ENCODE measurements around the gene ABHD1. TPM values are rescaled to one million over a fixed set of nuclear protein-coding genes. Genes with fewer than 3 reads are reported as not detected.

ABHD1 gene
- total RNA-seq, 1 donor from 2014 or later = not detected

- no peak for TF ChIP-seq CTCF (IDR thresholded peaks at IDR 0.05; ENCODE audit: insufficient read depth, low read length, poor library complexity, severe bottlenecking)
- Histone ChIP-seq H3K4me3 (ENCODE audit: low read depth, low read length) (no peak within 1 kb of the TSS), H3K27me3 (ENCODE audit: control insufficient read depth, insufficient read depth, low read length) (peaks cover 4% of the 10 kb centered on the region), H3K36me3 (ENCODE audit: control insufficient read depth, insufficient read depth, low read length) (no peaks in the 10 kb centered on the region)
- DNase-seq (ENCODE audit: low read depth) = no peak
Measured at GRCh38 chr2:27148801-27149439, 25.3 kb downstream of the ABHD1 start, which contains the start of gene TCF23. Gene TCF23, plus strand, starts transcription at chr2:27149004. Its CDS starts 130 bp downstream, at chr2:27149134.

GRCh38 chr2:27149570-27150405 lies 26.2 kb downstream of the ABHD1 start:
- Histone ChIP-seq H3K27me3 (ENCODE audit: control insufficient read depth, insufficient read depth, low read length) (peaks cover 4% of the 10 kb centered on the region), H3K36me3 (ENCODE audit: control insufficient read depth, insufficient read depth, low read length) (no peaks in the 10 kb centered on the region), H3K4me3 (ENCODE audit: low read depth, low read length) (no peak overlapping the region)
- TF ChIP-seq CTCF (IDR thresholded peaks at IDR 0.05; ENCODE audit: insufficient read depth, low read length, poor library complexity, severe bottlenecking) = no peak
- no peak for DNase-seq (ENCODE audit: low read depth)

GRCh38 chr2:27150639-27151230 lies 27.1 kb downstream of the ABHD1 start:
- DNase-seq (ENCODE audit: low read depth) = no peak
- Histone ChIP-seq H3K36me3 (ENCODE audit: control insufficient read depth, insufficient read depth, low read length) (no peaks in the 10 kb centered on the region), H3K27me3 (ENCODE audit: control insufficient read depth, insufficient read depth, low read length) (peaks cover 4% of the 10 kb centered on the region), H3K4me3 (ENCODE audit: low read depth, low read length) (no peak overlapping the region)
- no peak for TF ChIP-seq CTCF (IDR thresholded peaks at IDR 0.05; ENCODE audit: insufficient read depth, low read length, poor library complexity, severe bottlenecking)

GRCh38 chr2:27152102-27152795 lies 28.6 kb downstream of the ABHD1 start:
- Histone ChIP-seq H3K4me3 (ENCODE audit: low read depth, low read length) (no peak overlapping the region), H3K27me3 (ENCODE audit: control insufficient read depth, insufficient read depth, low read length) (peaks cover 4% of the 10 kb centered on the region), H3K36me3 (ENCODE audit: control insufficient read depth, insufficient read depth, low read length) (no peaks in the 10 kb centered on the region)
- no peak for DNase-seq (ENCODE audit: low read depth)
- no peak for TF ChIP-seq CTCF (IDR thresholded peaks at IDR 0.05; ENCODE audit: insufficient read depth, low read length, poor library complexity, severe bottlenecking)

- no peak for TF ChIP-seq CTCF (IDR thresholded peaks at IDR 0.05; ENCODE audit: insufficient read depth, low read length, poor library complexity, severe bottlenecking)
- no peaks in the 10 kb centered on the region for H3K36me3 ChIP-seq (ENCODE audit: control insufficient read depth, insufficient read depth, low read length)
- no peak for DNase-seq (ENCODE audit: low read depth)
- peaks cover 4% of the 10 kb centered on the region for H3K27me3 ChIP-seq (ENCODE audit: control insufficient read depth, insufficient read depth, low read length)
- H3K4me3 ChIP-seq (ENCODE audit: low read depth, low read length) = no peak overlapping the region
Measured at GRCh38 chr2:27152796-27153464, 29.3 kb downstream of the ABHD1 start.

Measured in kidney epithelial cell (primary cell).